SU-DHL-6 (cell line): Measurements from ENCODE around the gene TBC1D8.

Source experiments
- EZH2phosphoT487 ChIP-seq: fragments of 200-600 bp; sonication (generic), shearing (Covaris generic); conservative IDR thresholded peaks from 2 replicates; pipeline ENCODE4 v1.6.1; 2018; ENCODE audit warnings: mild to moderate bottlenecking, antibody characterized with exemption, low read length, moderate library complexity, mixed read lengths
- TF ChIP-seq, protein P1 (sequence below): fragments of 200-600 bp; sonication (generic); IDR thresholded peaks from one replicate; pipeline ENCODE4 v1.5.1; 2017; ENCODE audit warnings: antibody characterized with exemption, mild to moderate bottlenecking, low read length, moderate library complexity; ENCODE audit not compliant: insufficient read depth, poor library complexity, severe bottlenecking

DNA sequence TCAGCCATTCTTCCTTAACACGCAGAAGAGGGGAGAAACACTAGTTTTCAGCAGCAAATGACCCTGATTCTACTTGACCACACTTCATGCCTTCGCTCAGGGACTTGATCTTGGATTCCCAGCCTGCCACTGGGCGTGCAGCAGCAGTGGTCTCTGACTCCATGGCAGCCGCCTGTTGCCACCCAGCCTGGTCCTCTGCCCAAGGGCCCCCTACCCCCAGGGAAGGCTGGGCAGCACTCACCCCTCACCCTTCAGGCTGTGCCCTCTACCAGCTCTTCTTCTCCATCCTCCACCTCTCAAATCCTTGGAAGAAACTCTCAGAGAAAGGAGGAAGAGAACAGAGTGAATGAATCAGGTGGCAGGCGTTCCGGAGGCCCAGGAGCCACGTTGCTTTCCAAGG, 181.2 kb downstream of the TBC1D8 start:
- TF ChIP-seq, protein P1, sequence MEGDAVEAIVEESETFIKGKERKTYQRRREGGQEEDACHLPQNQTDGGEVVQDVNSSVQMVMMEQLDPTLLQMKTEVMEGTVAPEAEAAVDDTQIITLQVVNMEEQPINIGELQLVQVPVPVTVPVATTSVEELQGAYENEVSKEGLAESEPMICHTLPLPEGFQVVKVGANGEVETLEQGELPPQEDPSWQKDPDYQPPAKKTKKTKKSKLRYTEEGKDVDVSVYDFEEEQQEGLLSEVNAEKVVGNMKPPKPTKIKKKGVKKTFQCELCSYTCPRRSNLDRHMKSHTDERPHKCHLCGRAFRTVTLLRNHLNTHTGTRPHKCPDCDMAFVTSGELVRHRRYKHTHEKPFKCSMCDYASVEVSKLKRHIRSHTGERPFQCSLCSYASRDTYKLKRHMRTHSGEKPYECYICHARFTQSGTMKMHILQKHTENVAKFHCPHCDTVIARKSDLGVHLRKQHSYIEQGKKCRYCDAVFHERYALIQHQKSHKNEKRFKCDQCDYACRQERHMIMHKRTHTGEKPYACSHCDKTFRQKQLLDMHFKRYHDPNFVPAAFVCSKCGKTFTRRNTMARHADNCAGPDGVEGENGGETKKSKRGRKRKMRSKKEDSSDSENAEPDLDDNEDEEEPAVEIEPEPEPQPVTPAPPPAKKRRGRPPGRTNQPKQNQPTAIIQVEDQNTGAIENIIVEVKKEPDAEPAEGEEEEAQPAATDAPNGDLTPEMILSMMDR: no peak
- no peak for TF ChIP-seq EZH2phosphoT487
